ENCODE data around the gene SARS2.

SARS2 gene

DNA sequence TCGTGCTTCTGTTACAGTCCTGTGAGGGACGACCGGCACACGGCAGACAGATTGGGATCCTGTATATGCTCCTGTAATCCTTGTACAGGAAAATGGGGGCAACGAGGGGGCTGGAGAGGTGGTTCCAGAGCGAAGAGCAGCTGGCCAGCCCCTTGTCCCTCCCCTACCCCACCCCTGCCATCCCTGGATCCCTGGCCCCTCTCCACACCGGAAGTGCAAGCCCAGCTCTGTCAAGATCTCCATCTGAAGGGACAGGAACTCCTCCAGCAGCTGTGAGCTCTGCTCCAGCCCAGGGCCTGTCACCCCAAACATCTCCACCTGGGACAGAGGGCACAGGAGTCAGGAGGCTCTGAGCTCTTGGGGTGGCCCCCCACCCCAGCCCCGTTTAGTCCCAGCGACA, 13.0 kb downstream of the SARS2 start:
- DNase-seq, result no peak

DNA sequence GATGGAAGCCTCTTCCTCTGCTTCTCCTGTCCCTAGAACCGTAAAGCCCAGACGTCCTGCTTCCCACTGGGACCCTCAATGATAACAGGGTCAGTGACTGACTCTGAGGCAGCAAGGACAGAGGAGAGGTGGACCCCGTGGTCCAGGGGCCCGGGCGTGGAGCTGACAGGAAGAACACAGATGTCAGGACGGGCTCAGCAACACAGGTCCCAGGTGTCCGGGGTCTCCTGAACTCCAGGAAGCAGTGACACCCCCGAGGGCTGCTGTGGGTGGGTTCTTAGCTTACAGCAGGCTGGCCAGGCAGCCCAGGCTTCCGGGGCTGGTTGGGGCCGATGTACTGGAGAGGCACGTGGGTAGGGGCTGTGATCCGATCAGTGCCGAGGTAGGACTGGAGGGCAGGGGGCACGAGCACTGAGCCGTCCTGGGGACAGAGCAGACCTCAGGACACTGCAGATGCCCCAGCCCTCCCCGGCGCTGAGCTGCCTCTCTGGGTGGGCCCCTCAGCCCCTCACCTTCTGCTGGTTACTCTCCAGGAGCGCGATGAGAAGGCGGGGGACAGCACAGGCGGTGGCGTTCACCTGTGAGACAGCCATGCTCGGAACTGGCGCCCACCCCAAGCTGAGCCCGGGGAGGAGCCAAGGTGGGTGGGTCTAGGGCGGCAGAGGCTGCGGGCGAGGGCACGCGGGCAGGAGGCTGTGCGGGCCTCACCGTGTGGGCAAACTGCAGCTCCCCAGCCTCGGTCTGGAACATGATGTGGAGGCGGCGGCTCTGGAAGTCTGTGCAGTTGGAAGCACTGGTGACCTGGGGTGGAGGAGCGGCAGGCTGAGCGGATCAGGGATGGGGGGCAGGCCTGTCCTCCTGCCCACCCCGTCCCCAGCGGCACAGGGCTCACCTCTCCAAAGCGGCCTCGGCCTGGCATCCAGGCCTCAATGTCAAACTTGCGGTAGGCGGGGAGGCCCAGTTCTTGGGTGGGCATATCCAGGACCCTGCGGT, 14.9 kb downstream of the SARS2 start:
- no peak for DNase-seq

DNA sequence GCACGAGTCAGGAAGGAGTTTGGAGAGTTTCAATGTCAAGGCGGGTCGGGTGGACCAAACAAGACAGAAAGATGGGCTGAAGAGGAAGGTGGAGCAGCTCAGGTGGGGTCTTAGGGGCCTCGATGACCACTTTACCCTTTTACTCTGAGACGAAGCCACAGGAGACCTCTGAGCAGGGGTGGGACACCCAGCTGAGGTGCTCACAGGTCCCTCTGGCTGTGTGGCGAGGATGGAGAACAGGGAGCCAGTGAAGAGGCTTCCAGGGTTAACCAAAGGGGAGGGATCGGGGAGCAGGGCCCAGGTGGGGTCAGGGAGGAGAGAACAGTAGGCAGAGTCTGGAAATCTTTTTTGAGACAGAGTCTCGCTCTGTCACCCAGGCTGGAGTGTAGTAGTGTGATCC, 16.6 kb downstream of the SARS2 start:
- DNase-seq, result no peak

DNA sequence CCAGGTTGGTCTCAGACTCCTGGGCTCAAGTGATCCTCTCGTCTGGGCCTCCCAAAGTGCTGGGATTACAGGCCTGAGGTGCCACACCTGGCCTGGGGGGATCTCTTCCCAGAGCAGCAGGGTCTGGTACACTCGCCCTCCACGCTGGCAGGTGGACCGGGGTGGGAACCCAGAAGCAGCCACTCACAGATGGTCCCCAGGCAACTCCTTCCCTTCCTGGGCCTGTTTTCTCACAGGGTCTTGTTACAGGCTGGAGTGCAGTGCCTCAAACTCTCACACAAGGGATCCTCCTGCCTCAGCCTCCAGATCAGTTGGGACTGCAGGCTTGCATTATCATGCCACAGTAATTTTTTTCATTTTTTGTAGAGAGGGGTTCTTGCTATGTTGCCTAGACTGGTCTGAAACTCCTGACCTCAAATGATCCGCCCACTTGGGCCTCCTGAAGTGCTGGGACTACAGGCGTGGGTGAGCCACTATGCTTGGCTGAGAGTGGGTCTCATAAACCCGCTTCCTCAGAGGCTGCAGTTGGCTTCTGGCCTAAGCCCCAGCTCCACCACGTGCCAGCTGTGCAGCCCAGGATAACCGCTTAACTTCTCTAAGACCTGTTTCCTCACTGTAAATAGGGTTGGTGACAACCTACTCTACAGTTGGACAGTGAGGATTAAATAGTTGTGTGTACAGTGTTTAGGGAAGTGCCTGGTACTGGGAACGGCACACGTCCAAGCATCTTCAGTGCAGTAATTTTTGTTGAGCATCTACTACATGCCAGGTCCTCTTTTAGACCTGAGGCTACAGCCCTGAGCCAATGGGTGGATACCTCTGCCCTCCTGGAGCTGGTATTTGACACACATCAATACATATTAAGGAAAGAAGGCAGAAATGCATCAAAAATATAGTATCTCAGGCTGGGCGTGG, 17.7 kb downstream of the SARS2 start:
- DNase-seq, result no peak

DNA sequence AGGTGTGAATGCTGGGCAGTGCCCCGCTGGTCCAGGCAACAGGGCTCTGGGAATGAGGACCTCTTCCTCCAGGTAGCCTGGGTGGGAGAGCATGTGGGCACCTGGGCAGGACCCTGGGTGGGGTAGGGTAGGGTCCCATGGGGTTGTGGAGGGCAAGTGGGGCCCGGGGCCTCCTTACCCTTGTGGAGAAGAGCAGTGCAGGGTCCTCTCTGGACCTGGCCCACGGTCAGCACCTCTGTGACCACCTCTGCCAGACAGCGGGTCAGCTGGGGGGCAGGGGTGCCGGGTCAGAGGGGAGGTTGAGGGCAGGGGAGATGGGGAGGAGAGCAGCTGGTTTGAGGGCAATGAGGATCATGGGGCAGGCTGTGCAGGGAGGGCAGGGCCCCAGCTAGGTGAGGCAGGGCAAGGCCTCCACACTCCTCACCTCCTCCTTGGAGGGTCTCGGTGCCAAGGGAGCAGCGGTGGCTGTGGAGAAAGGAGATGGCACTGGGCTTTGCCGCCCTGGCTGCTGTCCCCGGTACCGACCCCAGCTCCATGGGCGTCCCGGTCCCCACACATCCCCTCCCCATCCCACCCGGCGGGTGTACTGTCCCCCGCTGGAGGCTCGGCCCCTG, 19.1 kb downstream of the SARS2 start:
- no peak for DNase-seq

DNA sequence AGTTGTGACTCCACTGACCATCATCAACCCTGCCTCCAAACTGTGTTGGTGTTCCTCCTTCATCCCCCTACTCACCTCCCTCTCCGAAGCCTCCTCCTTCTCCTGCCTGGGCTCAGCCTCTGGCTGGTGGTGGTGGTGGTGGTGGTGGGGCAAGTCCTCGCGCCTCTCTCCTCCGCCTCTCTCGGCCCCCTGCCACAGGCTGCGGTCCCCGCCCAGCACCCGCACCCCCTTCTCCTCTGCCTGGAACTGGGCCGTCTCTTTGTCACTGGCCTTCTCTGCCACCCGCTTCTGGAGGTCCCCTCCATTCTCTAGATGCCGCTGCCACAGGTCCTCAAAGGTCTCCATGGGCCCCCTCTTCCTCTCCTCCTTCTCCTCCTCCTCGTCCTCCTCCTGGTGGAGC, 20.1 kb downstream of the SARS2 start:
- DNase-seq, result no peak

DNA sequence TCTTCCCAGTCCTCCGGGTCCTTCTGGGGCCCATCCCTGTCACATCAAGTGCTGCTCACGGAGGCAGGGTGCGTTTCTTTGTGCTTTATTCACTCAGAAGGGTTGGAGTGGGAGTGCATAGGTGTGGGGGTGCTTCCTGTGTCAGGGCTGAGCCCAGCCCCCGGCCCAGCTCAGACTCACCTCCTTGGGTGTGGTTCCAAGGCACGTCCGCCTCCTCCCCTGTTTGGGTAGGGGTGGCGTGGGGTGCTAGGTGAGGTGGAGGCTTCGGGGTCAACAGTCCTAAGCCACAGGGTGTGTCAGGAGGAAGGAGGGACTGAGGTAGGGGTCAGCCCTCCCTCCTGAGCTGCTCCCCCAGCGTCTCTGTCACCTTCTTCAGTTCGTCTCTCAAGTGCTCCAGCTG, 21.7 kb downstream of the SARS2 start:
- no peak for DNase-seq

DNA sequence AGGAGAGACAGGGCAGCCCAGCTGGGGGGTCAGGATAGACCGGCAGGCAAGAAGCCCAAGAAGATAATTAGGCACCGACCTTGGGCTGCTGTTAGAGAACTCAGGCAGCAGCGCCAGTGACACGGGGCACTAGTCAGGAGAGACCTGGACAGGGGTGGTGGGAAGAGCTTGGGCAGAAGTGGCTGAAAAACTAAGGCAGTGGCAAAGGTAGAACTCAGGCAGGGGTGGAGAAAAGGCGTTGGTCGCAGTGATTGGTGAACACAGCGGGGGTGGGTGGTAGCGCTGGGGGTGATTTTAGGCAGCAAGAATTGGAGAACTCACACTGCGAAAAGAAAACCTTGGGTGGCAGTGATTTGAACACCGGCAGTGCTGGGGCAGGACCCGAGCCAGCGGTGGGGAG, 22.9 kb downstream of the SARS2 start:
- no peak for DNase-seq

DNA sequence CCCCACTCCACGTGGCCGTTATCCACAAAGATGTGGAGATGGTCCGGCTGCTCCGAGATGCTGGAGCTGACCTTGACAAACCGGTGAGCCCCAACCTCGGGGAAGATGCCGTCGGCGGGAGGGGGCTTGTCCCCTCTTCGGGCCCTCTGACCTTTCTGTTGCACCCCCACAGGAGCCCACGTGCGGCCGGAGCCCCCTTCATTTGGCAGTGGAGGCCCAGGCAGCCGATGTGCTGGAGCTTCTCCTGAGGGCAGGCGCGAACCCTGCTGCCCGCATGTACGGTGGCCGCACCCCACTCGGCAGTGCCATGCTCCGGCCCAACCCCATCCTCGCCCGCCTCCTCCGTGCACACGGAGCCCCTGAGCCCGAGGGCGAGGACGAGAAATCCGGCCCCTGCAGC, 23.3 kb downstream of the SARS2 start:
- no peak for DNase-seq

DNA sequence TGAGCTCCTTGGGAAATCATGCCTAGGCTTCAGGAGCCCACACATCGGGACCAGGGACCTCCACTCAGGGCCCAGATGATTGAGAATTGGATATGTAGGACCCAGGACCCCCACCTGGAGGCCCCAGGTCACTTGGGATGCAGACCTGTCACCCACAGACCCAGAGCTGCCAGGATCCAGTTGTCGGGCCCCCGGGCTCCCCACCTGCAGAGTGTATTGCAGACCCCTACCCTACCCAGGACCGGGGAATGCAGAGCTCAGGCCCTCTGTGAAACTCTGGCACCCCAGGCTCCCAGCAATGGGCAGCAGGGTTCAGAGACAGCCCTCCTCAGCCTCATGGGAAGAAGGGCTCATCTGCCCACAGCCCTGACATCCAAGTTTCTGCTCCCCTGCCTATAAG, 24.9 kb downstream of the SARS2 start:
- no peak for DNase-seq

DNA sequence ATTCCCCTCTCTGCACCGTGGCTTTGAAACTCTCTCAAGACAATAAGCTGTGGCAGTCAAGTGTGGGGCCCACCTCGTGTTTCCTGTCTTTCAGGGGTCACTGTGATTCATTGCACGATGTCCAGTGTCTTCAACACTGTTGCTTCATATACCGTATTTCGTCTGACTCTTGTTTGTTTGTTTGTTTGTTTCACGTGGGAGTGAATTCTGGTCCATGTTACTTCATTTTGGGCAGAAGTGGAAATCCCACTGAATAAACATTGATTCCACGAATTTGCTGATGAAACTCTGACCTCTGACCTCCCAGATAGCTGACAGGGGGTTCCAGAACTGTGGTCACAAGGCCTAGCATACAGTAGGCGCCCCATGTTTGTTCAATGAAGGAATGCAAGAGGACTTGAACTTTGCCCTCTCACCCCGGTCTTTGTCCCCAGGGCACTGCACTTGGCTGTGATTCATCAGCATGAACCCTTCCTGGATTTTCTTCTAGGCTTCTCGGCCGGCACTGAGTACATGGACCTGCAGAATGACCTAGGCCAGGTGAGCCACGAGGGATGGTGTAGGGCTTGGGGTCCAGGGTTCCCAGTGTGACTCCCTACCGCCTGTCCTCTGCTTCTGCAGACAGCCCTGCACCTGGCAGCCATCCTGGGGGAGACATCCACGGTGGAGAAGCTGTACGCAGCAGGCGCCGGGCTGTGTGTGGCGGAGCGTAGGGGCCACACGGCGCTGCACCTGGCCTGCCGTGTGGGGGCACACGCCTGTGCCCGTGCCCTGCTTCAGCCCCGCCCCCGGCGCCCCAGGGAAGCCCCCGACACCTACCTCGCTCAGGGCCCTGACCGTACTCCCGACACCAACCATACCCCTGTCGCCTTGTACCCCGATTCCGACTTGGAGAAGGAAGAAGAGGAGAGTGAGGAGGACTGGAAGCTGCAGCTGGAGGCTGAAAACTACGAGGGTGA, 25.7 kb downstream of the SARS2 start:
- DNase-seq, result no peak

DNA sequence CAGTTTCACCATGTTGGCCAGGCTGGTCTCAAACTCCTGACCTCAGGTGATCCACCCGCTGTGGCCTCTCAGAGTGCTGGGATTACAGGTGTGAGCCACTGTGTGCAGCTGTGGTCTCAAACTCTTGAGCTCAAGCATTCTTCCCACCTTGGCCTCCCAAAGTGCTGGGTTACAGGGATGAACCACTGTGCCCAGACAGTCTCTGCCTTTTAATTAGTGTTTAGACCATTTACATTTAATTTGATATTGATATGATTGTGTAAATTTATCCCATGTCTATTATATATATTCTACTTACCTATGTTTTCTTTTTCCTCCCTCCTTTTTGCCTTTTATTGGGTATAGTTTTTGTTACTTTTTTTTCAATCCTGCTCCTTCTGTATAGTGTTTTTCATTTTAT, 28.9 kb downstream of the SARS2 start:
- DNase-seq, result no peak

DNA sequence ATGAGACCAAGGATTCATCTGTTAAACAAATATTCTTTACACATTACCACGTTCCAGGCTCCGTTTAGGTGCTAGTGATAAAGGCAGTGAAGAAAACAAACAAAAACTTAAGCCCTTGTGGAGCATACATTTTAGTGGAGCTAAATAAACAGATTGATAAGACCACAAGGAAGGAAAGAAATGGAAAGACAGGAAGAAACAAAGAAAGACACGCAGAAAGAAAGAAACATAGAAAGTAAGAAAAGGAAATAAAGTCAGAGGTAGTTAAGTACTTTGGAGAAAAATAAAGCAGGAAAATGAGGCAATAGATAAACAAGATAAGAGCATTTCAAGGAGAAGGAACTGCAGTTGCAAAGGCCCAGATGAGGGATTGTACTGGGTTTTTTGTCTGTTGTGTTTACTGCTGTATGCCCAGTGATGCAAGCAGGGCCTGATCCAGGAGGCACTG, 29.8 kb downstream of the SARS2 start:
- DNase-seq, result no peak

DNA sequence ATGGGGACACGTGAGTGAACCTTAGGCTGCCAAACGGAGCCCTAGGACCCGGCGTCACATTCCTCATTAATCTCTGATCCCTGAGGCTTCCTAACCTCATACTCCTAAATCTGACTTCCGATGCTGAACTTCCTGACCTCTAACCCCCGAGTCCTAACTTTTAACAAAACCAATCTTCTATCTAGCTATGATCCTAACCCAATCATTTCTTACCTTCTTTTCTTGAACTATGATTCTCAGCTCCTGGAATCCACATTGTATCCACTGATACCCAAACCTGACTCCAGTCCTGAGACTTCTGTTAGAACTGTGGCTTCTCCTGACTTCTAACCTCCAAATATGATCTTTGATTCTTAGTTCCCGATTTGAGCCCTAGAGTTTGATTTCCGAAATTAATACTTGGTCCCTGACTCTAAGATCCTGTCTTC, 30.3 kb downstream of the SARS2 start:
- DNase-seq, result no peak

DNA sequence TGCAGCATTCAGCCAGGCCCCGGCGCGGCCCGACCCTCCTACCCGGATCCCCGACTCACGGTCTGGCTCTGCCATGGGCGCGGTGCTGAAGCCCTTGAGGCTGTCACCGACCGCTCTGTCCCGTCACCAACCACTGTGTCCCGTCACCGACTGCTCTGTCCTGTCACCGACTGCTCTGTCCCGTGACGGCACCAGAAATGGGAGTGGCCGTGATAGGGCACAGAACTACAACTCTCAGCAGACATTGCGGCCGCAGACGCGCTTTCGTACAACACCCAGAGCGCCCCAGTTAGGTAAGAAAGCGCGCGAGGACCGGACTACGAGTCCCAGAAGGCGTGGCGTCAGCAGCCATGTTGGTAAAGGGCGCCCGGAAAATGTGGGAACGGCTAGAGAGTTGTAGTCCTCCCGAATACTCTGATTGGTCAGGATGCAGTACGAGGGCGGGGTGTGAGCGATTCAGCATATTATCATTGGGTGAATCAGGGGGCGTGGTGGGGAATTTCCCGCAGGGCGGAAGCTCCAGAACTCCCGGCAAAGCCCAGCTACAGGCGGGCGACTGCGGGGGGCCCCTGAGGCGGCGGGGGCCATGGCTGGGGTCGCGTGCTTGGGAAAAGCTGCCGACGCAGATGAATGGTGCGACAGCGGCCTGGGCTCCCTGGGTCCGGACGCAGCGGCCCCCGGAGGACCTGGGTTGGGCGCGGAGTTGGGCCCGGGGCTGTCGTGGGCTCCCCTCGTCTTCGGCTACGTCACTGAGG, 30.9 kb downstream of the SARS2 start, which contains the start of the genes NFKBIB and SIRT2:
Gene NFKBIB (plus strand): TSS at position 523 of the 755 bp plus-strand sequence. CDS start 64 bp downstream, at position 587.
Gene SIRT2 (minus strand): TSS at position 172 of the 755 bp plus-strand sequence. CDS start 97 bp downstream, at position 75.
- peak; percentile 99 for DNase-seq

DNA sequence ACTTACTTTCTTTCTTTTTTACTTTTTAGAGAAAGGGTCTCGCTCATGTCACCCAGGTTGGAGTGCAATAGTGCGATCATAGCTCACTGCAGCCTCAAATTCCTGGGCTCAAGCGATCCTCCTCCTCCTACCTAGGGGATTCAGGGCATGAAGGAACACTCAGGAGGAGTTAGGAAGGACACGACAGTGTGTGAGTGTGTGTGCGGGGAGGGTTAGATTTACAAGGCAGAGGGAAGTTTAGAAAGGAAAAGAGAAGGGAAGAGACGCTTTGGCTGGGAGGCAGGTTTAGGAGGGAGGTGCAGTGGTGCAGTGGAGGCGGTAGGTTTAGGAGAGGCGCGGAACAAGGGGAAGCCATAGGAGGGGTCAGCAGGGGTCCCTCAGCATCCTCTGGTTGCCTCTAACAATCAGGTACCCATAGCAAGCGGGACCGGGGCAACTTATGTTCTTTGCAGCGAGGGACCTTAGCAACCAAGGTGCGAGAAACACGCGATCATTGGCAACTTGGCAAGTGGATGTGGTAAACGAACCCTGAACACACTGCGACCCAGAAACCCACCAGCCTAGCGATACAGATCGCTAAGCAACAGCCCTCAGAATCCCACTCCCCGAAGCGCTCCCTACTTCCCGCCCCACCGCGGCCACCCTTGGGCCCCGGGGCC, 31.6 kb downstream of the SARS2 start:
- DNase-seq, result no peak

DNA sequence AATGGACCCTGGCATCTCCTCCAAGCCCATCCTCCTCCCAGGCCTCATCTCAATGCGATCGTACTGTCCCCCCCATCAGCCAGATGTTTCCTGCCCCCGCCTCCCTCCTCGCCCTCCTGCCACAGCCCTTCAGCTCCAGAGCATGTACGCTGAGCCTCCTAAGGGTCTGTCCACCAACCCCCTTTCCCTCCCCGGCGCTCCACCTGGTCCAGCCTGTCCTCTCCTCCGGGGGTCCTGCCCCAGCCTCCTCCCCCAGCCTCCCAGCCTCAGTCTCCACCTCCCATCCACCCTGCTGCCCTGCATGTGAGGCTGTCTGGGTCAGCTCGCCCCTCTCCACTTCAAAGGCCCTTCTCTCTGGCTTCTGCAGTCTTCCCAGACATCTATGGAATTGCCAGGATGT, 35.6 kb downstream of the SARS2 start:
- DNase-seq, result no peak

DNA sequence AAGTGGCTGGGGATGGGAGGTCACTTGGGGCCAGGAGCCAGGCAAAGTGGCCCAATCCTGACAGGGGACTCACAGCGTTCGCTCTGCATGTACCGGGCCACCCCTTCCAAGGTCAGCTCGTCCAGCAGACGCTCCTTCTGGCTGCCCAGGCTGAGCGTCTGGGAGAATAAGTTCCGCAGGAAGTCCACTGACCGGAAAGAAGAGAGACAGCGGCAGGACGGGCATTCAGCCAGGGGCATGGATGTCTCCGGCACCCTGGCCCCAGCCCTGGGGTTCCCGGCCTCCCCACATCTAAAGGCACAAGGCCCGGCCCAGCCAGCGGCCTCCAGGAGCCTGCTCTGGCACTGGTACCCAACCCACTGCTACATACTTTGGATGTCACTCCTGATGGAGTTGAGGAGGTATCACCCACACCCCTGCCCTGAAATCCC, 37.2 kb downstream of the SARS2 start:
- DNase-seq, result no peak

DNA sequence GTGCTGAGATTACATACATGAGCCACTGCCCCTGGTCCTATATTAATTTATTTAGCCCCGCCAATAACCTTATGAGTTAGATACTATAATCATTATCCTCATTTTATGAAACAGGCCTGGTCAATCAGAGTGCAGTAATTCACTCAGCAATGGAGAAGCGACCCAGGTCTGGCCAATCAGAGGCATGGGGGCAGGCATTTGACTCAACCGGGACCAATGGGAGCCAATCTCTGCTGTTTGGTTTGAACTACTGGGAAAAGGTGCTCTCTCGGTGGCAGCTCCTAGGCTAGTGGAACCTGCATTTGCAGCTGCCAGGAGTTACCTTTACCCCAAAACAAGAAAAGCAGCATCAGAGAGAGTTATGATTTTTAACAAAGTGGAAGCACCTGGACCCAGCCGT, 37.7 kb downstream of the SARS2 start:
- no peak for DNase-seq

DNA sequence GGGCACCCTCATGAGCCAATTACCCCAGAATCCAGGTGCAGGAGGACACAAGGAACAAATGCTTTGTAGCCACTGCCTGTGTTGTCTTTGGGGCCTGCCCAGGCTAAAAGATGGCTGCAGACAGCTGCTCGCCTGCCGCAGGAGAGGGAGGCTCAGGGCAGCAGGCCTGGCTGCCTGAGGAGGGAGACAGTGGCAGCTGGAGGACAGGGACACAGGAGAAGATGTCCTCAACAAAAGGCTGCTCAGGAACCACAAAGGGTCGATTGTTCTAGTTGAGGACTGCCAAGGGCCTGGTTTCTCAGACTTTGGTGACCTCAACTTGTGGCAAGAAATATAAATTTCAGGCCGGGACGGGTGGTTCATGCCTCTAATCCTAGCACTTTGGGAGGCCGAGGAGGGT, 38.8 kb downstream of the SARS2 start:
- no peak for DNase-seq
